Hindlimb muscle (tissue), 1 donor: ENCODE data around the gene ATR. TPM values are rescaled to one million over a fixed set of nuclear protein-coding genes. Genes with fewer than 3 reads are reported as not detected.
"Not testable (repeated sequence)": the region's sequence is repeated elsewhere in the genome, so short reads cannot be mapped to it uniquely, and the experiment has no call there.

ENCODE experiments used
- DNase-seq: peaks from one replicate; pipeline ENCODE4 v3.0.0-alpha.2; 2013
- polyA plus RNA-seq: library from polyadenylated mRNA; unstranded; fragments of 120-200 nt; gene quantifications from one replicate; pipeline ENCODE4 v1.2.1, GENCODE V29; 2013; ENCODE audit not compliant: insufficient read length

Gene ATR
- polyA plus RNA-seq, 1 donor: 12.2 TPM

GRCh38 chr3:142447301-142447851 lies 131.2 kb downstream of the ATR start:
- DNase-seq: no peak

- DNase-seq: no peak
Observed at GRCh38 chr3:142445816-142446254, 132.7 kb downstream of the ATR start.

- no peak for DNase-seq
Observed at GRCh38 chr3:142444343-142444742, 134.2 kb downstream of the ATR start.

GRCh38 chr3:142443060-142443459 lies 135.5 kb downstream of the ATR start:
- not testable (repeated sequence) for DNase-seq

DNA sequence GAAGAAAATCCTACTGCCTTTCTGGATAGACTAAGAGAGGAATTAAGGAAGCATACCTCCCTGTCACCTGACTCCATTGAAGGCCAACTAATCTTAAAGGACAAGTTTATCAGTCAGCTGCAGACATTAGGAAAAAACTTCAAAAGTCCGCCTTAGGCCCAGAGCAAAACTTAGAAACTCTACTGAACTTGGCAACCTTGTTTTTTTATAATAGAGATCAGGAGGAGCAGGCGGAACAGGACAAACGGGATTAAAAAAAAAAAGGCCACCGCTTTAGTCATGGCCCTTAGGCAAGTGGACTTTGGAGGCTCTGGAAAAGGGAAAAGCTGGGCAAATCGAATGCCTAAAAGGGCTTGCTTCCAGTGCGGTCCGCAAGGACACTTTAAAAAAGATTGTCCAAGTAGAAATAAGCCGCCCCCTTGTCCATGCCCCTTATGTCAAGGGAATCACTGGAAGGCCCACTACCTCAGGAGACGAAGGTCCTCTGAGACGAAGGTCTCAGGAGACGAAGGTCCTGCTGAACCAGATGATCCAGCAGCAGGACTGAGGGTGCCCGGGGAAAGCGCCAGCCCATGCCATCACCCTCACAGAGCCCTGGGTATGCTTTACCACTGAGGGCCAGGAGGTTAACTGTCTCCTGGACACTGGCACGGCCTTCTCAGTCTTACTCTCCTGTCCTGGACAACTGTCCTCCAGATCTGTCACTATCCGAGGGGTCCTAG lies 138.9 kb downstream of the ATR start:
- DNase-seq: not testable (repeated sequence)

DNA sequence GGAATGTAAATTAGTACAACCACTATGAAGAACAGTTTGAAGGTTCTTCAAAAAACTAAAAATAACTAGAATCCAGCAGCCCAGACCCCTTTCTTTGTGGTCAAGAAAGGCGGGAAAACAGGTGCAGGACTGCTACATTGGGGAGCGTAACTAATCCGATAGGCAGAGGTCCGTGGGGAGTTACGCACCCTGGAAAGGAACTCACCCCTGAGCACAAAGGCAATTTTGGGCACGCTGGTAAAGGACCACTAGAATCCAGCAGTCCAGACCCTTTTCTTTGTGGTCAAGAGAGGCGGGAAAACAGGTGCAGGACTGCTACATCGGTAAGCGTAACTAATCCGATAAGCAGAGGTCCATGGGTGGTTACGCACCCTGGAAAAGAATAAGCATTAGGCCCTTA lies 140.4 kb downstream of the ATR start:
- not testable (repeated sequence) for DNase-seq

GRCh38 chr3:142436951-142437585 lies 141.5 kb downstream of the ATR start:
- DNase-seq: no peak

DNA sequence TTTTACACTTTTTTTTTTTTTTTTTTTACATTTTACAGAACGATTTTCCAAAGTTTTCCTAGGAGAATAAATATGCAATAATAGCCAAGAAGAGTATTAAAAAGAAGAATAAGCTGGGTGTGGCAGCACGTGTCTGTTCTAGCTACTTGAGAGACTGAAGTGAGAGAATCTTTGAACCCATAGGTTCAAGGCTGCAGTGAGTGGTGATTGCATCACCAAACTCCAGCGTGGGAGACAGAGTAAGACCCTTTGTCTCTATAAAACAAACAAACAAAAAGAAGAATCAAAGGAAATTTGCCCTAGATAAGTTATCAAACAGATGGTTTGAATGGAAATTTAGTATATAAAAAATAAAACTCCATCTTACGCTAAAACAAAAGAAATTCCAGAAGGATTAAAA lies 144.0 kb downstream of the ATR start:
- no peak for DNase-seq

- DNase-seq: no peak
Observed at GRCh38 chr3:142433110-142433509, 145.4 kb downstream of the ATR start.

GRCh38 chr3:142429582-142429981 lies 149.0 kb downstream of the ATR start:
- no peak for DNase-seq

GRCh38 chr3:142424754-142425153 lies 153.8 kb downstream of the ATR start:
- DNase-seq: no peak

DNA sequence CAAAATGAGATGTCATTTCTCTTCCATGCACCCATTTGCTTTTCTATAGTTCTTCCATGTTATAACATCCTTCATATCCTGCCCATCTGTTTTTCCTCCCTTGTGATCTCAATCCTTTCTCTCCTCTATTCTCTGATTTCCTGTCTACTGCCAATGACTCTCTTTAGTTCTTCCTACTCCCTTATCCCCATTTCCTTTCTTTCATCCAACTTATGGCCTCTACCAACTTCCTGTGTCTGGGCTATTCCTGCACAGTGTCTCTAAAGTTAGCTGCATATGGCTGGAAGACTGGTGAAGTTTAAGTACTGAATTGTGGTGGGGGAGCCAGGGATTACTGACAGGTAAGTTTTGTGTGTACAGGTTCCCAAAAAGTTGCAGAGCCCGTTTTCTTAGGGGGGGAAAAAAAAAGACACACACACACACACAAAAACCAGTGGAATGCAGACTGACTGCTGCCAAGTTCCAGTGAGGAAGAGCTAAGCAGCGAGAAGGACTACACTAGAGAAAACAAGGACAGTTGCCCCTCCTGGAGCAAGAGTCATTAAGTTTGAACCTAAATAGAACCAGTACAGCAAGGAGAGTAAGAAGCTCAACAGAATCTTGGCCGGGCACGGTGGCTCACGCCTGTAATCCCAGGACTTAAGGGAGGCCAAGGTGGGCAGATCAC lies 159.5 kb downstream of the ATR start:
- no peak for DNase-seq

DNA sequence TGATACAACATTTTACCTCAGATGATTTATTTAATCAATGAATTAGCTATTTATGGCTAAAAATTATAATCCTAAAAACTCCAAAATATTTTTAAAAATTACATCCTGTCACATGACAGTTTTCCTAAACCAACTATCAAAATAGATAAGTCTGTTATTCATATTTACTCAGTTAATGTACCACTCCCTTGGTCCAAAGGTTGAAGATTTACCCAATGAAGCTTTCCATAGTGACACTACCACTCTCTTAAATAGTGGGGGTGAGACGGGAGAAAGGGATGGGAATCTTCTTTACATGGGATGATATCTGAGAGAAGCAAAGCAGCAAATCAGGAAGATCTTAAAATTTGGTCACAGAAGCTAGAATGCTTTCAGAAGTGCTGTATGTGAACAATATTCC lies 161.2 kb downstream of the ATR start:
- no peak for DNase-seq

GRCh38 chr3:142400537-142400936 lies 178.0 kb downstream of the ATR start:
- DNase-seq: not testable (repeated sequence)

Other genes with a start within 250 kb of the ATR start
- 16.3 TPM for gene XRN1, start 130.7 kb downstream of the ATR start, polyA plus RNA-seq
- gene PLS1, start 17.7 kb upstream of the ATR start, polyA plus RNA-seq: 0.79 TPM
- 7.2 TPM for gene TRPC1, start 145.3 kb upstream of the ATR start, polyA plus RNA-seq